Astrocyte (in vitro differentiated cells and primary cell): Measurements from ENCODE around the gene PRKCE.

Source experiments
- CTCF ChIP-seq: IDR thresholded peaks from 2 replicates; pipeline ENCODE4 v1.5.1; 2011; ENCODE audit warnings: low read depth, mild to moderate bottlenecking, inconsistent platforms, low read length, moderate library complexity; ENCODE audit not compliant: insufficient read depth
- EZH2 ChIP-seq: IDR thresholded peaks from 2 replicates; pipeline ENCODE4 v1.6.1; 2012; ENCODE audit warnings: mild to moderate bottlenecking, low read length, inconsistent platforms; ENCODE audit not compliant: insufficient read depth

- TF ChIP-seq CTCF, result no peak
- no peak for TF ChIP-seq EZH2
Measured at GRCh38 chr2:46177461-46178089, 526.1 kb downstream of the PRKCE start.
